ENCODE data around the gene CNTNAP5.
"Not testable (repeated sequence)": the region's sequence is repeated elsewhere in the genome, so short reads cannot be mapped to it uniquely, and the experiment has no call there.

CNTNAP5 gene

DNA sequence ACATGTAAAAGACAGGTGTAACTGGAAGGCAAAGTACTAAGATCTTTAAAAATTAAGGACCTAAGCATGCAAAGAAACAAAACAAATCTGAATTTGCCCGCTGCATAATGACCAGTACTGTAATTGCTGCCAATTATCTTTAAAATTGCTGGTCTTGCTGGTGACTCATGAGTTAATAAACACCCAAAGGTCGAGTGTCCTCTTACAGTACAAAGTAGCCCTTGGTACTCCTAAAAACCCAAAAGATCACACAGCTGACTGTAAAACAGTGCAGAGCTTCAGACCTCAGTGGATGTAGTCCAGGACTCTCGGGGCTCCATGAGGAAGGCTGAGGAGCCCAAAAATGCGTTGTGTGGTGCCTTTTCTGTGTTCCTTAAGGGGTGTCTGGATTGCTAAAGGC lies 308.7 kb downstream of the CNTNAP5 start:
- no peak for DNase-seq

- no peak for DNase-seq
Observed at GRCh38 chr2:124335058-124335457, 310.0 kb downstream of the CNTNAP5 start.

DNA sequence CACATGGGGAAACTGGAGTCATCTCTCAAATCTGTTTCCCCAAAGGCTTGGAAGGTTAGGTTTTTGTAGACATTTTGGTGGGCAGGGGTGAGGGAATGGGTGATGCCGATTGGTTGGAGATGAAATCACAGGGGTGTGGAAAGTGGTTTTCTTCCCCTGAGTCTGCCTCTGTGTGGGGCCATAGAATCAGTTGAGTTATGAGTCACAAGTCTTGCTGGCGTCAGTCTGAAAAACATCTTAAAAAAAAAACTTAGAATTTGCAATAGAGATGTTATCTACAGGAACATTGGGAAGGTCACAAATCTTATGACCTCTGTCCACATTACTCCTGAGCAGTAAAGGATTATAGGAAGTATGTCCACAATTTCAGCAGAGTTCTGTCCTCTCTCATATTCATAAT lies 314.6 kb downstream of the CNTNAP5 start:
- no peak for DNase-seq

DNA sequence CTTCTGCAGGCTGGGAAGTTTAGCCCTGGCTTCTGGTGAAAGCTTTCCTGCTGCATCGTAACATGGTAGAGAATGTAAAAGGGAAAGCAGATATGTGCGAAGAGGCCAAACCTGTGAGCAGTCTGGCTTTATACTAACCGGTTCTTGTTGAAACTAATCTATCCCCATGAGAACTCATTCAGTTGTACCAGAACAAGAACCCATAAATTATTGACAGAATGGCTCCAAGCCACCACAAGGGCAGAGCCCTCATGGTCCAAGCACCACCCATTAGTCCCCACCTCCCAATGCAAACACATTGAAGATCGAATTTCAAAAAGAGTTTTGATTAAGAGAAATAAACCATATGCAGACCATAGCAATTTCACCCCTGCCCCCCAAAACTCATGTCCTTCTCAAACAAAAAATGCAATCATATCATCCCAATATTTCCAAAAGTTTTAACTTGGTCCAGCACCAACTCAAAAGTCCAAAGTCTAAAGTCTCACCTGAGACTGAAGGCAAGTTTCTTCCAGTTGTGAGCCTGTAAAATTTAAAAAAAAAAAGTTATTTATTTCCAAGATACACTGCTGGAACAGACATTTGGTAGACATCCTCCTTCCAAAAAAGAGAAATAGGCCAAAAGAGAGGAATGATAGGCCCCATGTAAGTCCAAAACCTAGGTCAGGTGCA lies 318.9 kb downstream of the CNTNAP5 start:
- no peak for DNase-seq

GRCh38 chr2:124347209-124347608 lies 322.1 kb downstream of the CNTNAP5 start:
- DNase-seq, result no peak

GRCh38 chr2:124353656-124354055 lies 328.6 kb downstream of the CNTNAP5 start:
- DNase-seq, result no peak

DNA sequence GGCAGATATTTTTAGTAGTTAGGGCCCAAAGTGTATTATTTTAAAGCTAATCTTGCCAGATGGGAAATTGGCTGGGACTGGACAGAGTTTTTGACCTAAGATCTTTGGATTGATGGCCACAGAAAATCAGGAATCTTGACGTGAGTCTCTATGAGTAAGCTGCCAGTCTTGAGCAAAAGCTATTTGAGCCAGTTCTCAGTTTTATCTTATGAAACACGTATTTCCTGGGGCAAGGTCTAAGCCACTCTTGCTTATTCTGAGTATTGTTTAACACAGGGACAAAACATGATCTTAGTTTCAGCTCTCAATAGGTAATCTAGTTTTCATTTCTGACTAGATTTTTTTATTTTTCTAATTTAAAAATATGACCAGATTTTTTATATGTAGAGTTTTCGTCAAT lies 329.4 kb downstream of the CNTNAP5 start:
- DNase-seq, result no peak

GRCh38 chr2:124361966-124362365 lies 336.9 kb downstream of the CNTNAP5 start:
- not testable (repeated sequence) for DNase-seq

- DNase-seq, result no peak
Observed at GRCh38 chr2:124369181-124369580, 344.1 kb downstream of the CNTNAP5 start.

DNA sequence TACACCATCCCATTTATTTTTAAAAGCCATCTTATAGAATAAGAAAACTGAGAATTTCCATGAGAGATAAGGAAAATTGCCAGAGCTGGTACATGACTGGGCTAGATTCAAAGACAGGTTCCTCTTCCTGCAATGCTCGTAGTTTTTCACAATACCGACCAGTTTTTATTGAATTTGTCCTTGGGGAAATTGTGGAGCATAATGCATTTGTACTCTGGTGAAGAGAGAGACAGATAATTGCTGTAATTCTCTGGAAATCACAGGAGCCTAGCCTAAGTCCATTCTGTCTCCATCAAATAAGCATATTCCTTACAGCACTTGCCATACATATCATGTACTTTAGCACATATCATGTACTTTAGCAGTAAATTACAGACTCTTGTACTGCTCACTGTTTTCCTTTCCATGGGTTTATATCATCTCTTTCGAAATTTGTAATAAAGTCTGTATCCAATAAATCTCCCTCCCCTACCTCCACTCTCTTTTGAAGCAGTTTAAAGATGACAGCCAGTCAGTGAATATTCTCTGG lies 355.2 kb downstream of the CNTNAP5 start:
- no peak for DNase-seq

DNA sequence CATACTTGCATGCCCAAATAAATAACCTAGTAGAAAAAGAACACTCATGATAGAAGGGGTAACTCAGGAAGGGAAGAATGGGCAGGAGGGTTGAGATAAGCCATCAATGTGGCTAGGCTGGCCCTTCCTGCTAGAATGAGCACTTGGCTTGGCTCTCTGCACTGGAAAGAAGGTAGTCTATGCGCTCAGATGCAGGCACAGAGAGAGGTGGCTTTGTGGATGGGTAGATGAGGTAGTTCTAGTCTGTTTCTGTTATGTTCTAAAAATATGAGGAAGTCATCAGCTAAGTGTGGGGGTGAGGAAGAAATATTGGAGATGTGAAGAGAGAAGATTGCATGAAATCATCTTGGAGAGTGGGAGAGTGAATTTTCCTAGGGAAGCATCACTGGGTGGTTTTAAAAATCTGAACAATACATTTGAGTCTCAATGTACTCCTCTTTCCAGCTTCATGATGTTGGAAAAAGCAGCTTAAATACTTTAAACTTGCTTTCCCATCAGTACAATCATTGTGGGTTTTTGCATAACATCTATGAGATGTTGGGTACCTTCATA lies 357.1 kb downstream of the CNTNAP5 start:
- DNase-seq, result no peak

DNA sequence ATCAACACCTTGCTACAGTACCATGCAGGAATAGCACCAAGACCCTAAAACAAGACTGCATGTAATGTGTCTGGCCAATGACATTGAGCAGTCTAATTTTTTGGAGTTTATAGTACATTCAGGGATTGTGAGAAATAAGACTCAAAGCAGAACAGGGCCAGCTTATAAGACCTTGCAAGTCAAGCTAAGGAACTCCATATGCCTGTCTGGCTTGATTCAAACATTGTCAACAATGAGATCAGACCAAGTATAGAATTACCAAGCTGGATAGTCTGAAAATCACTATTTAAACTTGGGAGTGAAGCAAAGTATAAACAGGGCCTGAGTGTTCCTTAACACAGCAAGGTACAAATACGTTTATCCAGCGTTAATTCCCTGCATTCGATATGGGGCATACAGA lies 370.9 kb downstream of the CNTNAP5 start:
- DNase-seq, result no peak

DNA sequence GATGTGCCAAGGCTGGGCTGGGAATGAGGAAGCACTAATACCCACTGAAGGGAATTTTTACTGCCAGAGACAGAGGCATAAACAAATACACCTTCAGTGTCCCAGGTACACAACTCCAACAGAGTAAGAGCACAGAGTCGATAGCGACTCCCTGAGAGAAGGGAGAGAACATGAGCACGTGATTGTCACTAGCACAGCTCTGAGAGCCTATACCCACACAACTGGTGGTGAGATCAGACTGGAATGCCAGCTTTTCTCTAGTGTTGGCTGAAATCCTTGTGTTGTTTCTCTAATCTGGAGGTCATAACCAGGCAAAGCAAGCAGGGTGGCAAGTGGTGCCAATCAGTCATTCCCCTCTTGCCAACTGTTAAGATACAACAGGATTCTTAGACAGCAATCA lies 377.2 kb downstream of the CNTNAP5 start:
- DNase-seq, result no peak

DNA sequence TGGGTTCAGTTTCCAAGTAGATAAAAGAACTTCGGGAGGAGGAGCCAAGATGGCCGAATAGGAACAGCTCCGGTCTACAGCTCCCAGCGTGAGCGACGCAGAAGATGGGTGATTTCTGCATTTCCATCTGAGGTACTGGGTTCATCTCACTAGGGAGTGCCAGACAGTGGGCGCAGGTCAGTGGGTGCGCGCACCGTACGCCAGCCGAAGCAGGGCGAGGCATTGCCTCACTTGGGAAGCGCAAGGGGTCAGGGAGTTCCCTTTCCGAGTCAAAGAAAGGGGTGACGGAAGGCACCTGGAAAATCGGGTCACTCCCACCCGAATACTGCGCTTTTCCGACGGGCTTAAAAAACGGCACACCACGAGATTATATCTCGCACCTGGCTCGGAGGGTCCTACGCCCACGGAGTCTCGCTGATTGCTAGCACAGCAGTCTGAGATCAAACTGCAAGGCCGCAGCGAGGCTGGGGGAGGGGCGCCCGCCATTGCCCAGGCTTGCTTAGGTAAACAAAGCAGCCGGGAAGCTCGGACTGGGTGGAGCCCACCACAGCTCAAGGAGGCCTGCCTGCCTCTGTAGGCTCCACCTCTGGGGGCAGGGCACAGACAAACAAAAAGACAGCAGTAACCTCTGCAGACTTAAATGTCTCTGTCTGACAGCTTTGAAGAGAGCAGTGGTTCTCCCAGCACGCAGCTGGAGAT lies 382.9 kb downstream of the CNTNAP5 start:
- DNase-seq, result not testable (repeated sequence)

DNA sequence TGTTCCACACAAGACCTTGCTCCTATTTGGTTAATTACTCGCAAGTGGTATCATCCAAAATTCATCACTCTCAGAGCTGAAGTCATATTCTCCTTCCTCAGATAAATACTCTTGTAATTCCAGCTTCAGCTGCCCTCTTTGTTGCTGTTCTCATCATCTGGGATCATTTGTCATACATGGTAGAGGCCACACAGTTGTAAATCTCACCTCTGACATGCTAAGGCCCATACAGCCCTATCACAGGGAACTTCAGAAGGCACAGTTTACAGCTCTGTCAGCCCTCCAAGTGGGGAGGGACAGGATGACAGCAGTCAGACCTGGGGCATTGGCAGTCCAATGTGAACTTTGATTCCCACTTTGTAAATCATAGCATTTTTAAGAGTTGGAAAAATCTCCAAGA lies 399.0 kb downstream of the CNTNAP5 start:
- no peak for DNase-seq

DNA sequence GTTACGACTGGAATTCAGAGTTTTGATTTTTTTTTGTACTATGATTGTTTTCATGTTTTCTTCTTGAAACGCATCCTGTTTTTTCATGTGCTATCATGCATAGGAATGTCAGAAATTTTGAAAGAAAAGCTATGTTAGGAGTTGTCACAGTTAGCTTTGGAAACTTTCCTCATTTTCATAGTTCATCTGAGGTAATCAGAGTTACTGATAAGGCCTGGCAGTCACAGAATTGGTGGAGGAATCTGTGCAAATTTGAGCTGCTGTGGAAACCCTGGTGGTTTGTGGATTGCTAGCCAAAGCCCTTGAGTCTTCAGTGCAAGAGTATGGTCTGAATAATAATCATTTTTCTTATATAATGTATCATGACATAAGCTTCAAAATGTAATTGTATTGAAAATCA lies 401.0 kb downstream of the CNTNAP5 start:
- DNase-seq, result no peak

DNA sequence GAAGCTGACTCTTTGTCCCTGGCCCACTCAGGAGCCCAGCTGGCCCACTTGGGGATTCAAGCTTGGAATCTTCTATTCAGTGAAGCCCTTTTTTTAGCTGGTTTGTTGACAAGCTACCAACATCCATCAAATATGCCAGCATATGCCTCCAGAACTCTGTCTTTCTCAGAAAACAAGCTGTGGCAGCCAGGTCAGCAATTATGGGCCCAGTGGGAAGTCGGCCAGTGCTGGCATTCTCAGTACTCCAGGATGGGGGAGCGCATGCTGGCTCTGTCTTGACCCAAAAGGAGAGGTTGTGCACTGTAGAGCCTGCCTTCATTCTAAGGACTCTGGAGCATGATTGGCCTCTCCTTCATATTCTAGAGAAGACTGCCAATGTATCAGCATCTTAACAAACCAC lies 401.5 kb downstream of the CNTNAP5 start:
- no peak for DNase-seq

DNA sequence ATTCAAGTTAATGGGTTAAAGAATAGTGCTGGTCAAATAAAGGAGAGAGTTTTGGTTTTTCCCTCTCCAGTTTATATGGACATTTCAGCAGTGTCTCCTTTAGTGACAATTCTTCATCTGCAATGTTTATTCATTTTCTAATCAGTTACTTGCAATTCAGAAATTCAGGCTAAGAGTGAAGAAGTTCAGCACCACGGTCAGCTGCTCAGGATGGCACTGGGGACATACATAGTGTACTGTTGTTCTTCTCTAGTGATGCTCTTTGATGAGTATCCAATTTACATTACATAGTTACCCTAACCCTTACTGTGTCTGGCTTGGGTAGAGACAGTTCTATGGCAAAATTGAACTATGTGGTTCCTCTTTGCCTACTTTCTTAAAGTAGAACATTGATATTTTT lies 412.7 kb downstream of the CNTNAP5 start:
- no peak for DNase-seq

GRCh38 chr2:124450481-124450880 lies 425.4 kb downstream of the CNTNAP5 start:
- no peak for DNase-seq

GRCh38 chr2:124476291-124476690 lies 451.2 kb downstream of the CNTNAP5 start:
- DNase-seq, result no peak

DNA sequence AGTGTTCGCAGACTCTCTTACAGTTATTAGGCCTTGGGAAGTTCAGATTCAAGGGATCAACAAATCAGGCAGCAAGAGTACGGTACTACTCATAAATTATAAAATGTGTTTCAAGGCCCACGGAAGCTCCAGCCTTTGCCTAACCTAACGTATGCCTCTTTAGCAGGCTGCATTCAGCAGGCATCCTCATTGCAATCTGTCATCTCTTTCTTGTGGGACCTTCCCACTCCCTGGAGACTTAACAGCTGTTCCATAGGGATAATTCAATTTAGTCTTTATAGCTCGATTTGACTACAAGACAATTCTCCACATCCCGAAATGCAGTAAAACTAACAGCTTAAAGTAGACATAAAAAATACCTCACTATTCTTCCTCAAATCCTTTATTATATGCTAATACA lies 453.7 kb downstream of the CNTNAP5 start:
- DNase-seq, result no peak

- DNase-seq, result no peak
Observed at GRCh38 chr2:124480958-124481357, 455.9 kb downstream of the CNTNAP5 start.

DNA sequence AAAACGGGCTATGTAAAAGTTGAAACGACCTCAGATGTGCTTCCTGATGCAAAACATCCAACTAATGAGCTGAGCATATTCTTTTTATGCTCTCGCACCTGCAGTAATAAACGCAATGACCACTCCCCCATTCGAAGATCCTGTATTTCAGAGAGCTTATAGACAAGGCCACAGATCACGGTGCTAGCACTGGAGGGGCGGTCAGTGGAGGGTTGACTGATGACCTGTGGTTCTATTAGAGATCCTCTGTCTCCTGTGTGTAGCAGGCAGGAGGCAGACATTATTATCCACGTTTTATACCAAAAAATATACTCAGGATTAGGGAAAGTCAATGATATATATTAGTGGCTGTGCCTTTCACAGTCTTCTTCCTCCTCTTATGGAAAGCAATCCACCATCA lies 457.0 kb downstream of the CNTNAP5 start:
- DNase-seq, result no peak

DNA sequence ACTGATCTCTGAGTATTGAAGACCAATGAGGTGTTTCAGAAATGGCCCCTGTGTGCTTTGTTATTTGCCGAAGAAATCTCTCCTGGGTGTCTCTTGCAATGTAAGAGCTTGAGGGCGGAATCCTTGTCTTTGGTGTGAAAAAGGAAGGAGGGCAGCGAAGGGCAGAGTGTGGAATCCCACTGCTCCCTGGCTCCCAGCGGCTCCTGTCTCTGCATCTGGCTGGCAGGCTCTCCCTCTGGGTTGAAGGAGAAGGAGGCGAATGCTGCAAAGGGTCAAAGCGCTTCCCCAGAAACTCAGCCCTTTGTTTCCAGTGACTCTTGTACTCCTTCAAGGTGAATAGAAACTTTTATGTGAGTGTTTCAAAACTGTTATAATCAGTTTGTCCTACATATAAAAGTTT lies 457.5 kb downstream of the CNTNAP5 start:
- DNase-seq, result no peak

Measured in CD4-positive, alpha-beta T cell treated with Interleukin-10 for 1 hour (primary cell).